ENCODE measurements around the gene C22orf42. TPM values are rescaled to one million over a fixed set of nuclear protein-coding genes. Genes with fewer than 3 reads are reported as not detected.
"Not testable (repeated sequence)": the region's sequence is repeated elsewhere in the genome, so short reads cannot be mapped to it uniquely, and the experiment has no call there.

The C22orf42 gene
- total RNA-seq, 1 donor from 2014 or later = not detected

DNA sequence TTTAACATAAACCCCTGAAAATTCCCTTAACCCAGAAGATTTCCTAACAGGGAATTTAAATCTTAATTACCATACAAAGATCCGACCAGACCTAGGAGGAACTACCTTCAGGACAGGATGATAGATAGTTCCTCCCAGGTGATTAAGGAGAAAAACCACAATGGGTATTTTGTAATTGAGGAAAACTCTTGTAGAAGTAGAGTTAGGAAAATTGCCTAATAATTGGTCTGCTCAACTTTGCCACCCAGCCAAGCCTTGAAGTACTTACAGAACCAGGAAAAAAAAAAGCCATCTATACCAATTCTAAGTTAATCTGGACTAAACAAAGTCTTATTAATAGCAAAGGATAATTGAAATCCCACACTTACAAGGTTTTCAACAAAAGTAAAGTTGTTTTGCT is 20.5 kb downstream of the C22orf42 start:
- not testable (repeated sequence) for H3K9me3 Mint-ChIP-seq; H3K27ac Mint-ChIP-seq; DNase-seq (ENCODE audit: low spot score); H3K27me3 Mint-ChIP-seq (ENCODE audit: insufficient read depth); H3K36me3 Mint-ChIP-seq (ENCODE audit: low read depth)
- H3K4me3 Mint-ChIP-seq = peak overlapping the region; percentile 70
- peaks cover 50% of the 10 kb centered on the region for H3K4me1 Mint-ChIP-seq (ENCODE audit: low read depth)
- intact Hi-C loops (cut with micrococcal nuclease) = loop anchor here (1.0 kb wide), 4 partner anchors 128 to 336 kb away; partner anchors contain the start of genes FBXO7, RTCB and YWHAH

- H3K27me3 Mint-ChIP-seq (ENCODE audit: insufficient read depth); H3K36me3 Mint-ChIP-seq (ENCODE audit: low read depth); H3K9me3 Mint-ChIP-seq: not testable (repeated sequence)
- Mint-ChIP-seq H3K4me1 (ENCODE audit: low read depth) (peaks cover 43% of the 10 kb centered on the region), H3K27ac (peak overlapping the region; percentile 75), H3K4me3 (peak overlapping the region; percentile 70)
- intact Hi-C loops (cut with micrococcal nuclease) = loop anchor here (1.0 kb wide), 4 partner anchors 128 to 336 kb away; partner anchors contain the start of genes FBXO7, RTCB and YWHAH
- peak; percentile 77 for DNase-seq (ENCODE audit: low spot score)
These were observed 21.3 kb downstream of the C22orf42 start for GRCh38 chr22:32137731-32138324.

- peaks cover 33% of the 10 kb centered on the region for H3K4me1 Mint-ChIP-seq (ENCODE audit: low read depth)
- H3K4me3 Mint-ChIP-seq; H3K36me3 Mint-ChIP-seq (ENCODE audit: low read depth); DNase-seq (ENCODE audit: low spot score); H3K27me3 Mint-ChIP-seq (ENCODE audit: insufficient read depth); H3K27ac Mint-ChIP-seq; H3K9me3 Mint-ChIP-seq; intact Hi-C loops (cut with micrococcal nuclease): not testable (repeated sequence)
These were observed 22.2 kb downstream of the C22orf42 start for GRCh38 chr22:32136881-32137280.

GRCh38 chr22:32135958-32136357 is 23.1 kb downstream of the C22orf42 start:
- peaks cover 30% of the 10 kb centered on the region for H3K4me1 Mint-ChIP-seq (ENCODE audit: low read depth)
- H3K27me3 Mint-ChIP-seq (ENCODE audit: insufficient read depth); H3K27ac Mint-ChIP-seq; DNase-seq (ENCODE audit: low spot score); H3K36me3 Mint-ChIP-seq (ENCODE audit: low read depth); intact Hi-C loops (cut with micrococcal nuclease); H3K9me3 Mint-ChIP-seq: not testable (repeated sequence)
- H3K4me3 Mint-ChIP-seq = peak overlapping the region; percentile 50

- intact Hi-C loops (cut with micrococcal nuclease); H3K27ac Mint-ChIP-seq; H3K36me3 Mint-ChIP-seq (ENCODE audit: low read depth); DNase-seq (ENCODE audit: low spot score); H3K9me3 Mint-ChIP-seq; H3K27me3 Mint-ChIP-seq (ENCODE audit: insufficient read depth); H3K4me3 Mint-ChIP-seq: not testable (repeated sequence)
- peaks cover 30% of the 10 kb centered on the region for H3K4me1 Mint-ChIP-seq (ENCODE audit: low read depth)
These were observed 24.3 kb downstream of the C22orf42 start for GRCh38 chr22:32134796-32135195.

DNA sequence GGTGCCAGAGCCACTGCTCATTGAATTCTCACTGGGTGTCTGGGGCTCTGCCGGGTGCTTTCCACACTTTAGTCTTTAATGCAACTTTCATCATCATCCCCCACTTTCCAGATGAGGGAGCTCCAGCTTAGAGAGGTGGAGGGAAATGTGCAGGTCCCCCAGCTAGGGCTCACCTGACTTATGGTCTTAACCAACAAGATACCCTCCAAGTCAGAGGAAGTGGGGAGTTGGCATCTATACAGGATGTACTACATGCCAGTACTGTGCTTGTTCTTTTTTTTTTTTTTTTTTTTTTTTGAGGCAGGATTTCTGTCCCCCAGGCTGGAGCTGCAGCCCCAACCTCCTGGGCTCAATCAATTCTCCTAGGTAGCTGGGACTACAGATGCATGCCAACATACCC is 26.3 kb downstream of the C22orf42 start:
- Mint-ChIP-seq H3K27ac (no peak overlapping the region), H3K9me3 (no peaks in the 10 kb centered on the region), H3K27me3 (ENCODE audit: insufficient read depth) (peaks cover 3% of the 10 kb centered on the region), H3K4me1 (ENCODE audit: low read depth) (peaks cover 22% of the 10 kb centered on the region), H3K36me3 (ENCODE audit: low read depth) (no peaks in the 10 kb centered on the region), H3K4me3 (no peak overlapping the region)
- DNase-seq (ENCODE audit: low spot score) = no peak
- intact Hi-C loops (cut with micrococcal nuclease) = no loop called here

GRCh38 chr22:32132126-32132525 is 27.0 kb downstream of the C22orf42 start:
- intact Hi-C loops (cut with micrococcal nuclease) = no loop called here
- Mint-ChIP-seq H3K4me1 (ENCODE audit: low read depth) (peaks cover 16% of the 10 kb centered on the region), H3K9me3 (no peaks in the 10 kb centered on the region), H3K27me3 (ENCODE audit: insufficient read depth) (peaks cover 3% of the 10 kb centered on the region), H3K4me3 (no peak overlapping the region), H3K36me3 (ENCODE audit: low read depth) (no peaks in the 10 kb centered on the region), H3K27ac (no peak overlapping the region)
- no peak for DNase-seq (ENCODE audit: low spot score)

DNA sequence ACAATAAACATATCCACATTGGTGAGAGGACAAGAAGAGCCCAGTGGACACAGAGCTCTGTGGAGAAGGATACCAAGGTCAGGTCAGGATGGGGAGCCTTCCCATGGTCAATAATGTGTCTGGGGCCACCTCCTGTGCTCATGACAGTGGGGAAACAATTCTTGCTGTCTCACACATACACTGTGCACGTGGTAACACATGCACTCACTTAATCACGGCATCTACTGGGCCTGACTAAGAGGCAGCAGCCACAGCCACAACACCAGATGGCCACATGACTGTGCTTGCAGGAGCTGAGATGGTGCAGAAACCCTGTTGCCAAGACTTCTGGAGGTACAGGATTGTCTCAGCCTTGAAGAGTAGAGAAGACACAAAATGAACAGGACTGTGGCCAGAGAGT is 28.6 kb downstream of the C22orf42 start:
- H3K9me3 Mint-ChIP-seq = no peaks in the 10 kb centered on the region
- peaks cover 3% of the 10 kb centered on the region for H3K27me3 Mint-ChIP-seq (ENCODE audit: insufficient read depth)
- DNase-seq (ENCODE audit: low spot score) = no peak
- intact Hi-C loops (cut with micrococcal nuclease) = no loop called here
- H3K4me3 Mint-ChIP-seq = no peak overlapping the region
- H3K27ac Mint-ChIP-seq = no peak overlapping the region
- peaks cover 5% of the 10 kb centered on the region for H3K4me1 Mint-ChIP-seq (ENCODE audit: low read depth)
- no peaks in the 10 kb centered on the region for H3K36me3 Mint-ChIP-seq (ENCODE audit: low read depth)

DNA sequence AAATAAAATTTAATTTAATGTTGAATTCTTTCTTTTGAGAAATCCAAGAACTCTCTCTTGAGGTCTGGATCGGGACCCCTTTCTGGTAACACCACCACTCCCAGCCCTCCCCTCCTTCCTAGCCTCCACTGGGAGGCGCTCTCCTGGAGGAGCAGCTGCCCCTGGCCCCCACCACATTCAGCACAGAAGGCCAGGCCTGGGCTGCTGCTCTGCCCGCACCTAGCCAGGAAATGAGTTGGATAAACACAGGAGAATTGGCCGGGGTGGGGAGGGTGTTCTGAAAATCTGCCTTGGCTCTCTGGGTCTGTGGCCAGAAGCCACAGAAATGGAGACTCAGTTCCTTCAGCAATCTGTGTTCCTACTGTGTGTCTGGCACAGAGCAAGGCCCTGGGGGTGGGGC is 31.2 kb downstream of the C22orf42 start:
- Mint-ChIP-seq H3K27ac (no peak overlapping the region), H3K4me3 (no peak overlapping the region), H3K36me3 (ENCODE audit: low read depth) (no peaks in the 10 kb centered on the region), H3K27me3 (ENCODE audit: insufficient read depth) (peaks cover 3% of the 10 kb centered on the region), H3K4me1 (ENCODE audit: low read depth) (peaks cover 5% of the 10 kb centered on the region), H3K9me3 (no peaks in the 10 kb centered on the region)
- intact Hi-C loops (cut with micrococcal nuclease) = no loop called here
- DNase-seq (ENCODE audit: low spot score) = no peak

DNA sequence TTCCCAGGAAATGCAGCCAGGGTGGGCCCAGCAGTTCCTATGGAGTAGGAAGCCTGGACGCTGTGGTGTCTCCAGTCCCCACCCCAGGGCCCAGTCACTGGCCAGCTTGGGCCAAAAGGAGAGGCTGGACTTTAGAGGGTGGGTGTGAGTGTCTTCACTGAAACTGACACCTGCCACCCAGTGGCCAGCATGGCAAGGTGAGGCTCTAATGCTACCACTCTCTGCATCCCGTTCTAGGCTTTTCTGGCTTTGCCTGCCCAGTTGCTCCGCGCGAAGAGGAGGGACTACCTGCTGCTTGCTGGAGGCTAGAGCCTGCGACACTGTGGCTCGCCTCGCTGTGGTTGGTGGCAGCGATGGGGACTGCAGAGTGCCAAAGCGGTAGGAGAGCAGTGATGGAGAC is 35.4 kb downstream of the C22orf42 start:
- no peaks in the 10 kb centered on the region for H3K9me3 Mint-ChIP-seq
- H3K27ac Mint-ChIP-seq = no peak overlapping the region
- H3K27me3 Mint-ChIP-seq (ENCODE audit: insufficient read depth) = peaks cover 3% of the 10 kb centered on the region
- H3K4me1 Mint-ChIP-seq (ENCODE audit: low read depth) = no peaks in the 10 kb centered on the region
- no peaks in the 10 kb centered on the region for H3K36me3 Mint-ChIP-seq (ENCODE audit: low read depth)
- no peak overlapping the region for H3K4me3 Mint-ChIP-seq
- DNase-seq (ENCODE audit: low spot score) = no peak
- intact Hi-C loops (cut with micrococcal nuclease) = no loop called here

DNA sequence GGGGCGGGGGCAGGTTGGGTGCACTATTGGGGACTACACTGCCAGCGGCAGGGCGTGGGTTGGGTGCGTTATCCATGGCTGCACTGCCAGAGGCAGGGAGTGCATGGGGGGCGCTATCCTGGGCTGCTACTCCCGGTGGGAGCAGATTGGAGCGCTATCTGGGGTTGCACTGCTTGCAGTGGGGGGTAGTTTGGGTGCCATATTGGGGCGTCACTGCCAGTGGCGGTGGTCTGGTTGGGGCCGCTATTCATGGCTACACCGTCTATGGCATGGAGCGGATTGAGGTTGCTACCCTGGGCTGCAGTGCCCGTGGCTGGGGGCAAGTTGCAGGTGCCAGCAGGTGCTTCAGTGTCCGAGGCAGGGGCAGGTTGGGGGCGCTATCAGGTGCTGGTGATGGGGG is 36.2 kb downstream of the C22orf42 start:
- no peak for DNase-seq (ENCODE audit: low spot score)
- no peaks in the 10 kb centered on the region for H3K36me3 Mint-ChIP-seq (ENCODE audit: low read depth)
- no peak overlapping the region for H3K27ac Mint-ChIP-seq
- H3K9me3 Mint-ChIP-seq = no peaks in the 10 kb centered on the region
- intact Hi-C loops (cut with micrococcal nuclease) = no loop called here
- H3K27me3 Mint-ChIP-seq (ENCODE audit: insufficient read depth) = no peaks in the 10 kb centered on the region
- H3K4me3 Mint-ChIP-seq = no peak overlapping the region
- H3K4me1 Mint-ChIP-seq (ENCODE audit: low read depth) = no peaks in the 10 kb centered on the region

GRCh38 chr22:32120603-32121002 is 38.5 kb downstream of the C22orf42 start:
- no peaks in the 10 kb centered on the region for H3K4me1 Mint-ChIP-seq (ENCODE audit: low read depth)
- H3K9me3 Mint-ChIP-seq = no peaks in the 10 kb centered on the region
- H3K36me3 Mint-ChIP-seq (ENCODE audit: low read depth) = no peaks in the 10 kb centered on the region
- intact Hi-C loops (cut with micrococcal nuclease) = no loop called here
- H3K27me3 Mint-ChIP-seq (ENCODE audit: insufficient read depth) = peaks cover 5% of the 10 kb centered on the region
- no peak for DNase-seq (ENCODE audit: low spot score)
- H3K4me3 Mint-ChIP-seq = no peak overlapping the region
- no peak overlapping the region for H3K27ac Mint-ChIP-seq

- H3K9me3 Mint-ChIP-seq = no peaks in the 10 kb centered on the region
- H3K4me1 Mint-ChIP-seq (ENCODE audit: low read depth) = no peaks in the 10 kb centered on the region
- DNase-seq (ENCODE audit: low spot score) = no peak
- H3K4me3 Mint-ChIP-seq = no peak overlapping the region
- intact Hi-C loops (cut with micrococcal nuclease) = no loop called here
- H3K36me3 Mint-ChIP-seq (ENCODE audit: low read depth) = no peaks in the 10 kb centered on the region
- no peak overlapping the region for H3K27ac Mint-ChIP-seq
- H3K27me3 Mint-ChIP-seq (ENCODE audit: insufficient read depth) = peaks cover 5% of the 10 kb centered on the region
These were observed 39.4 kb downstream of the C22orf42 start for GRCh38 chr22:32119568-32120235.
